GM21723 (cell line): ENCODE data around the gene CTBS.
"Not testable (repeated sequence)": the region's sequence is repeated elsewhere in the genome, so short reads cannot be mapped to it uniquely, and the experiment has no call there.

Experiments used
- ATAC-seq: cut with Tn5 transposase; IDR thresholded peaks from one replicate; pipeline ENCODE4 v1.9.1; 2021; ENCODE audit warnings: mild to moderate bottlenecking, moderate library complexity; ENCODE audit not compliant: unreplicated experiment

Gene CTBS

GRCh38 chr1:84573967-84574842, at the start of gene CTBS:
Gene CTBS (minus strand): TSS chr1:84574440. CDS start chr1:84574415, 25 bp downstream.
- ATAC-seq = peak; percentile 82

- ATAC-seq = no peak
Measured at GRCh38 chr1:84621553-84621952, 47.3 kb upstream of the CTBS start.

GRCh38 chr1:84620720-84621313, 46.6 kb upstream of the CTBS start:
- ATAC-seq = peak; percentile 96

GRCh38 chr1:84619383-84620102, 45.3 kb upstream of the CTBS start:
- ATAC-seq = no peak

- no peak for ATAC-seq
Measured at GRCh38 chr1:84617349-84617748, 43.1 kb upstream of the CTBS start.

GRCh38 chr1:84615790-84616189, 41.5 kb upstream of the CTBS start:
- no peak for ATAC-seq

GRCh38 chr1:84613887-84614286, 39.6 kb upstream of the CTBS start:
- ATAC-seq = no peak

GRCh38 chr1:84613026-84613425, 38.8 kb upstream of the CTBS start:
- ATAC-seq = no peak

- ATAC-seq = no peak
Measured at GRCh38 chr1:84611796-84612195, 37.6 kb upstream of the CTBS start.

GRCh38 chr1:84611091-84611490, 36.9 kb upstream of the CTBS start:
- ATAC-seq = no peak

GRCh38 chr1:84606977-84607376, 32.7 kb upstream of the CTBS start:
- ATAC-seq = no peak

- no peak for ATAC-seq
Measured at GRCh38 chr1:84605157-84605556, 30.9 kb upstream of the CTBS start.

GRCh38 chr1:84603941-84604830, 29.9 kb upstream of the CTBS start:
- ATAC-seq = no peak

- ATAC-seq = no peak
Measured at GRCh38 chr1:84603223-84603622, 29.0 kb upstream of the CTBS start.

- no peak for ATAC-seq
Measured at GRCh38 chr1:84600796-84601195, 26.6 kb upstream of the CTBS start.

GRCh38 chr1:84598846-84599741, 24.9 kb upstream of the CTBS start:
- peak; percentile 80 for ATAC-seq

- peak; percentile 1 for ATAC-seq
Measured at GRCh38 chr1:84598418-84598817, 24.2 kb upstream of the CTBS start.

- ATAC-seq = no peak
Measured at GRCh38 chr1:84597011-84597410, 22.8 kb upstream of the CTBS start.

- not testable (repeated sequence) for ATAC-seq
Measured at GRCh38 chr1:84594959-84595358, 20.7 kb upstream of the CTBS start.

GRCh38 chr1:84587099-84587498, 12.9 kb upstream of the CTBS start:
- ATAC-seq = no peak
